SK-N-SH treated with all-trans-retinoic acid at 6 μM for 48 hours (cell line): ENCODE measurements around the gene GPC5.
A peak's percentile ranks its signal among the peaks of the same experiment; 100 is the strongest.

Experiments used
- ATAC-seq: fragments of 200-7000 bp; cut with Tn5 transposase; 3 replicates; pipeline ENCODE4 v1.9.1; 2020; ENCODE audit warnings: mild to moderate bottlenecking, moderate library complexity
- ARNTL ChIP-seq: fragments of 450-650 bp; formaldehyde crosslinking; IDR thresholded peaks from 2 replicates; pipeline ENCODE4 v1.5.0; 2020; ENCODE audit warnings: low read depth, mild to moderate bottlenecking, moderate library complexity, borderline replicate concordance
- BACH2 ChIP-seq: fragments of 250-450 bp; sonication (Bioruptor Pico); IDR thresholded peaks from 2 replicates; pipeline ENCODE4 v1.9.0; 2021; ENCODE audit warnings: mild to moderate bottlenecking, borderline replicate concordance
- CSDC2 ChIP-seq: fragments of 250-450 bp; sonication (Bioruptor Pico); IDR thresholded peaks from 2 replicates; pipeline ENCODE4 v1.5.0; 2020; ENCODE audit warnings: mild to moderate bottlenecking, moderate library complexity
- ESRRG ChIP-seq: fragments of 250-450 bp; sonication (Bioruptor Pico); IDR thresholded peaks from 2 replicates; pipeline ENCODE4 v1.6.1; 2021; ENCODE audit warnings: mild to moderate bottlenecking
- GLIS3 ChIP-seq: fragments of 250-450 bp; sonication (Bioruptor Pico); IDR thresholded peaks from 2 replicates; pipeline ENCODE4 v1.5.0; 2020; ENCODE audit warnings: mild to moderate bottlenecking, moderate library complexity
- ISL1 ChIP-seq: fragments of 250-450 bp; sonication (Bioruptor Pico); IDR thresholded peaks from 2 replicates; pipeline ENCODE4 v2.1.2; 2022; ENCODE audit warnings: mild to moderate bottlenecking, moderate library complexity
- OSR1 ChIP-seq: fragments of 250-450 bp; sonication (Bioruptor Pico); IDR thresholded peaks from 2 replicates; pipeline ENCODE4 v1.8.0; 2022; ENCODE audit warnings: moderate library complexity, mild to moderate bottlenecking, inconsistent platforms
- PPARA ChIP-seq: fragments of 250-450 bp; sonication (Bioruptor Pico); IDR thresholded peaks from 2 replicates; pipeline ENCODE4 v1.5.0; 2020; ENCODE audit warnings: mild to moderate bottlenecking, borderline replicate concordance
- RARB ChIP-seq: fragments of 250-450 bp; sonication (Bioruptor Pico); IDR thresholded peaks from 2 replicates; pipeline ENCODE4 v1.8.0; 2021; ENCODE audit warnings: mild to moderate bottlenecking, moderate library complexity
- SNAI2 ChIP-seq: fragments of 250-450 bp; sonication (Bioruptor Pico); IDR thresholded peaks from 2 replicates; pipeline ENCODE4 v1.5.0; 2020; ENCODE audit warnings: mild to moderate bottlenecking, moderate library complexity
- TCF4 ChIP-seq: fragments of 250-450 bp; sonication (Bioruptor Pico); IDR thresholded peaks from 2 replicates; pipeline ENCODE4 v1.8.0; 2021; ENCODE audit warnings: mild to moderate bottlenecking, moderate library complexity, borderline replicate concordance
- TOX ChIP-seq: fragments of 250-450 bp; sonication (Bioruptor Pico); IDR thresholded peaks from 2 replicates; pipeline ENCODE4 v1.8.0; 2021; ENCODE audit warnings: mild to moderate bottlenecking, moderate library complexity, borderline replicate concordance
- ZC3H10 ChIP-seq: fragments of 250-450 bp; sonication (Bioruptor Pico); IDR thresholded peaks from 2 replicates; pipeline ENCODE4 v1.5.1; 2021; ENCODE audit warnings: mild to moderate bottlenecking, moderate library complexity
- ZFP3 ChIP-seq: fragments of 250-450 bp; sonication (Bioruptor Pico); IDR thresholded peaks from 2 replicates; pipeline ENCODE4 v1.5.0; 2020; ENCODE audit warnings: mild to moderate bottlenecking, moderate library complexity
- ZFP30 ChIP-seq: fragments of 450-650 bp; formaldehyde crosslinking; IDR thresholded peaks from 2 replicates; pipeline ENCODE4 v1.5.0; 2022; ENCODE audit warnings: mild to moderate bottlenecking, moderate library complexity
- ZNF565 ChIP-seq: fragments of 450-650 bp; formaldehyde crosslinking; conservative IDR thresholded peaks from 2 replicates; pipeline ENCODE4 v1.5.0; 2020; ENCODE audit warnings: low read depth, mild to moderate bottlenecking, moderate library complexity
- ZNF70 ChIP-seq: fragments of 450-650 bp; formaldehyde crosslinking; IDR thresholded peaks from 2 replicates; pipeline ENCODE4 v1.5.0; 2020; ENCODE audit warnings: mild to moderate bottlenecking, moderate library complexity
- ZNF8 ChIP-seq: fragments of 450-650 bp; formaldehyde crosslinking; IDR thresholded peaks from 2 replicates; pipeline ENCODE4 v1.5.0; 2020; ENCODE audit warnings: mild to moderate bottlenecking, moderate library complexity
- TF ChIP-seq, protein P1 (sequence below): fragments of 250-450 bp; sonication (Bioruptor Pico); IDR thresholded peaks from 2 replicates; pipeline ENCODE4 v1.8.0; 2021; ENCODE audit warnings: low read depth, mild to moderate bottlenecking, moderate library complexity, borderline replicate concordance
- TF ChIP-seq, protein P2 (sequence below): fragments of 250-450 bp; sonication (Bioruptor Pico); IDR thresholded peaks from 2 replicates; pipeline ENCODE4 v1.8.0; 2020; ENCODE audit warnings: mild to moderate bottlenecking, moderate library complexity, borderline replicate concordance
- TF ChIP-seq, protein P3 (sequence below): fragments of 250-450 bp; sonication (Bioruptor Pico); IDR thresholded peaks from 2 replicates; pipeline ENCODE4 v1.5.1; 2020; ENCODE audit warnings: low read depth, mild to moderate bottlenecking, moderate library complexity
- TF ChIP-seq, protein P4 (sequence below): fragments of 250-450 bp; sonication (Bioruptor Pico); IDR thresholded peaks from 2 replicates; pipeline ENCODE4 v1.5.0; 2020; ENCODE audit warnings: mild to moderate bottlenecking, moderate library complexity
- TF ChIP-seq, protein P5 (sequence below): fragments of 250-450 bp; sonication (Bioruptor Pico); IDR thresholded peaks from 2 replicates; pipeline ENCODE4 v1.5.1; 2021; ENCODE audit warnings: mild to moderate bottlenecking, moderate library complexity

Gene GPC5

DNA sequence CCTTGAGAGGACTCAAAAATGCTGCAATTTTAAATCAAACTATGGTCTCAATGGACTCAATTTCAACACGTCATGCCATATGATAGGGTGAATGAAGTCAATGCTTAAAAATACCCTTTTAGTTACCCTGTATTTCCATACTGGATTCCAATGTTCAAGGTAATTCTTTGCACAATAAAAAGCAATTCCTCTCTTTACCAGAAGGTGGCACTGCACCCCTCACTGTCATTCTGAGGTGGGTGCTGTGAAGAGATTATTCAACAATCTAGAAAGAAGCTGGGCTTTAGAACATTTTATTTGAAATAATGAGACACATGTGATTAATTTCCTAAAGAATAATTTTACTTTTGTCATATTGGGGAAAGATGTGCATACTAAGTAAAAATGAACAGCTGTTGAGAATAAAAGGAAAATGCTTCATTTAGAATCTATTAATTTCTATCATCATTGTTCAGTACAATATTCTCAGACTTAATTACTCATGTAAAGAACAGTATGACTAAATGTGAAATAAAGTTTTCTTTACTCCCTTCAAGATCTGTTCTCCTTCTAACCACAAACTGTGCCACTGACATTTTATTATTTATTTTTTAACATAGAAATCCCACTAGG lies 789.1 kb downstream of the GPC5 start:
- peak; percentile 78; the same call in 2 of the 3 replicates for ATAC-seq
- TF ChIP-seq, protein P1, sequence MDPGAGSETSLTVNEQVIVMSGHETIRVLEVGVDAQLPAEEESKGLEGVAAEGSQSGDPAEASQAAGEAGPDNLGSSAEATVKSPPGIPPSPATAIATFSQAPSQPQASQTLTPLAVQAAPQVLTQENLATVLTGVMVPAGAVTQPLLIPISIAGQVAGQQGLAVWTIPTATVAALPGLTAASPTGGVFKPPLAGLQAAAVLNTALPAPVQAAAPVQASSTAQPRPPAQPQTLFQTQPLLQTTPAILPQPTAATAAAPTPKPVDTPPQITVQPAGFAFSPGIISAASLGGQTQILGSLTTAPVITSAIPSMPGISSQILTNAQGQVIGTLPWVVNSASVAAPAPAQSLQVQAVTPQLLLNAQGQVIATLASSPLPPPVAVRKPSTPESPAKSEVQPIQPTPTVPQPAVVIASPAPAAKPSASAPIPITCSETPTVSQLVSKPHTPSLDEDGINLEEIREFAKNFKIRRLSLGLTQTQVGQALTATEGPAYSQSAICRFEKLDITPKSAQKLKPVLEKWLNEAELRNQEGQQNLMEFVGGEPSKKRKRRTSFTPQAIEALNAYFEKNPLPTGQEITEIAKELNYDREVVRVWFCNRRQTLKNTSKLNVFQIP, result no peak
- TF ChIP-seq PPARA (CRISPR knock-in tag), result no peak
- TF ChIP-seq, protein P2, sequence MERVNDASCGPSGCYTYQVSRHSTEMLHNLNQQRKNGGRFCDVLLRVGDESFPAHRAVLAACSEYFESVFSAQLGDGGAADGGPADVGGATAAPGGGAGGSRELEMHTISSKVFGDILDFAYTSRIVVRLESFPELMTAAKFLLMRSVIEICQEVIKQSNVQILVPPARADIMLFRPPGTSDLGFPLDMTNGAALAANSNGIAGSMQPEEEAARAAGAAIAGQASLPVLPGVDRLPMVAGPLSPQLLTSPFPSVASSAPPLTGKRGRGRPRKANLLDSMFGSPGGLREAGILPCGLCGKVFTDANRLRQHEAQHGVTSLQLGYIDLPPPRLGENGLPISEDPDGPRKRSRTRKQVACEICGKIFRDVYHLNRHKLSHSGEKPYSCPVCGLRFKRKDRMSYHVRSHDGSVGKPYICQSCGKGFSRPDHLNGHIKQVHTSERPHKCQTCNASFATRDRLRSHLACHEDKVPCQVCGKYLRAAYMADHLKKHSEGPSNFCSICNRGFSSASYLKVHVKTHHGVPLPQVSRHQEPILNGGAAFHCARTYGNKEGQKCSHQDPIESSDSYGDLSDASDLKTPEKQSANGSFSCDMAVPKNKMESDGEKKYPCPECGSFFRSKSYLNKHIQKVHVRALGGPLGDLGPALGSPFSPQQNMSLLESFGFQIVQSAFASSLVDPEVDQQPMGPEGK (CRISPR knock-in tag), result no peak
- TF ChIP-seq TCF4, result no peak
- no peak for TF ChIP-seq OSR1 (CRISPR knock-in tag)
- no peak for TF ChIP-seq ZFP3 (CRISPR knock-in tag)
- no peak for TF ChIP-seq CSDC2 (CRISPR knock-in tag)
- TF ChIP-seq RARB, result no peak
- no peak for TF ChIP-seq SNAI2 (CRISPR knock-in tag)
- TF ChIP-seq ZFP30, result no peak
- no peak for TF ChIP-seq ZNF70
- TF ChIP-seq ZNF8 (CRISPR knock-in tag), result no peak
- no peak for TF ChIP-seq ARNTL (CRISPR knock-in tag)
- TF ChIP-seq, protein P3, sequence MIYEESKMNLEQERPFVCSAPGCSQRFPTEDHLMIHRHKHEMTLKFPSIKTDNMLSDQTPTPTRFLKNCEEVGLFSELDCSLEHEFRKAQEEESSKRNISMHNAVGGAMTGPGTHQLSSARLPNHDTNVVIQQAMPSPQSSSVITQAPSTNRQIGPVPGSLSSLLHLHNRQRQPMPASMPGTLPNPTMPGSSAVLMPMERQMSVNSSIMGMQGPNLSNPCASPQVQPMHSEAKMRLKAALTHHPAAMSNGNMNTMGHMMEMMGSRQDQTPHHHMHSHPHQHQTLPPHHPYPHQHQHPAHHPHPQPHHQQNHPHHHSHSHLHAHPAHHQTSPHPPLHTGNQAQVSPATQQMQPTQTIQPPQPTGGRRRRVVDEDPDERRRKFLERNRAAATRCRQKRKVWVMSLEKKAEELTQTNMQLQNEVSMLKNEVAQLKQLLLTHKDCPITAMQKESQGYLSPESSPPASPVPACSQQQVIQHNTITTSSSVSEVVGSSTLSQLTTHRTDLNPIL, result no peak

DNA sequence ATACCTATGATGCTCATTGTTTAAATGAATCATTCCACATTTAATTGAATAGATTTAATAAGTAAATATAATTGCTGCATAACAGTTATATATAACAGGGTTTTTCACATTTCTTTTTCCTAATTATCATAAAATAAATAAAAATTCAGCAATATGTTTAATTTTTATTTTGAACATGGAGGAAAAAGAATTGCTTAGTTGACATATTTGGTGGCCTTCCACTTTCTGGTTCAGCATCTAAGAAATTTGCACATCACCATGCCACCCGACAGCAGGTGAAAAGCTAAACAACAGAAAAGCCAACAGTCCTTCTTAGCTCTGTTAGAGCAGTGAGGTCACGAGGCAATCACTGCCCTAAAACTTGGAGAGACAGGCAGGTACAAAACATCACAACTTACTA lies 790.2 kb downstream of the GPC5 start:
- TF ChIP-seq, protein P4, sequence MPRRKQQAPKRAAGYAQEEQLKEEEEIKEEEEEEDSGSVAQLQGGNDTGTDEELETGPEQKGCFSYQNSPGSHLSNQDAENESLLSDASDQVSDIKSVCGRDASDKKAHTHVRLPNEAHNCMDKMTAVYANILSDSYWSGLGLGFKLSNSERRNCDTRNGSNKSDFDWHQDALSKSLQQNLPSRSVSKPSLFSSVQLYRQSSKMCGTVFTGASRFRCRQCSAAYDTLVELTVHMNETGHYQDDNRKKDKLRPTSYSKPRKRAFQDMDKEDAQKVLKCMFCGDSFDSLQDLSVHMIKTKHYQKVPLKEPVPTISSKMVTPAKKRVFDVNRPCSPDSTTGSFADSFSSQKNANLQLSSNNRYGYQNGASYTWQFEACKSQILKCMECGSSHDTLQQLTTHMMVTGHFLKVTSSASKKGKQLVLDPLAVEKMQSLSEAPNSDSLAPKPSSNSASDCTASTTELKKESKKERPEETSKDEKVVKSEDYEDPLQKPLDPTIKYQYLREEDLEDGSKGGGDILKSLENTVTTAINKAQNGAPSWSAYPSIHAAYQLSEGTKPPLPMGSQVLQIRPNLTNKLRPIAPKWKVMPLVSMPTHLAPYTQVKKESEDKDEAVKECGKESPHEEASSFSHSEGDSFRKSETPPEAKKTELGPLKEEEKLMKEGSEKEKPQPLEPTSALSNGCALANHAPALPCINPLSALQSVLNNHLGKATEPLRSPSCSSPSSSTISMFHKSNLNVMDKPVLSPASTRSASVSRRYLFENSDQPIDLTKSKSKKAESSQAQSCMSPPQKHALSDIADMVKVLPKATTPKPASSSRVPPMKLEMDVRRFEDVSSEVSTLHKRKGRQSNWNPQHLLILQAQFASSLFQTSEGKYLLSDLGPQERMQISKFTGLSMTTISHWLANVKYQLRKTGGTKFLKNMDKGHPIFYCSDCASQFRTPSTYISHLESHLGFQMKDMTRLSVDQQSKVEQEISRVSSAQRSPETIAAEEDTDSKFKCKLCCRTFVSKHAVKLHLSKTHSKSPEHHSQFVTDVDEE (CRISPR knock-in tag), result no peak
- no peak for TF ChIP-seq BACH2 (CRISPR knock-in tag)
- no peak for TF ChIP-seq CSDC2 (CRISPR knock-in tag)
- no peak for TF ChIP-seq ISL1
- TF ChIP-seq PPARA (CRISPR knock-in tag), result no peak
- TF ChIP-seq, protein P1, result no peak
- no peak for TF ChIP-seq ZFP30
- TF ChIP-seq, protein P5, sequence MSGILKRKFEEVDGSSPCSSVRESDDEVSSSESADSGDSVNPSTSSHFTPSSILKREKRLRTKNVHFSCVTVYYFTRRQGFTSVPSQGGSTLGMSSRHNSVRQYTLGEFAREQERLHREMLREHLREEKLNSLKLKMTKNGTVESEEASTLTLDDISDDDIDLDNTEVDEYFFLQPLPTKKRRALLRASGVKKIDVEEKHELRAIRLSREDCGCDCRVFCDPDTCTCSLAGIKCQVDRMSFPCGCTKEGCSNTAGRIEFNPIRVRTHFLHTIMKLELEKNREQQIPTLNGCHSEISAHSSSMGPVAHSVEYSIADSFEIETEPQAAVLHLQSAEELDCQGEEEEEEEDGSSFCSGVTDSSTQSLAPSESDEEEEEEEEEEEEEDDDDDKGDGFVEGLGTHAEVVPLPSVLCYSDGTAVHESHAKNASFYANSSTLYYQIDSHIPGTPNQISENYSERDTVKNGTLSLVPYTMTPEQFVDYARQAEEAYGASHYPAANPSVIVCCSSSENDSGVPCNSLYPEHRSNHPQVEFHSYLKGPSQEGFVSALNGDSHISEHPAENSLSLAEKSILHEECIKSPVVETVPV (CRISPR knock-in tag), result no peak
- no peak for TF ChIP-seq ZC3H10 (CRISPR knock-in tag)
- TF ChIP-seq, protein P2 (CRISPR knock-in tag), result no peak
- TF ChIP-seq TOX (CRISPR knock-in tag), result no peak
- TF ChIP-seq TCF4, result no peak
- TF ChIP-seq SNAI2 (CRISPR knock-in tag), result no peak
- no peak for TF ChIP-seq ESRRG (CRISPR knock-in tag)
- TF ChIP-seq ZNF70, result no peak
- TF ChIP-seq ZFP3 (CRISPR knock-in tag), result no peak
- TF ChIP-seq ZNF8 (CRISPR knock-in tag), result no peak
- TF ChIP-seq ZNF565 (CRISPR knock-in tag), result no peak
- TF ChIP-seq GLIS3 (CRISPR knock-in tag), result no peak
- no peak for TF ChIP-seq RARB
- ATAC-seq, result no peak
